GM21360 (cell line): ENCODE results near the gene CYTH1.

Source experiments
- ATAC-seq: cut with Tn5 transposase; IDR thresholded peaks from one replicate; pipeline ENCODE4 v1.9.1; 2021; ENCODE audit warnings: mild to moderate bottlenecking, moderate library complexity; ENCODE audit not compliant: unreplicated experiment

The CYTH1 gene, protein sequence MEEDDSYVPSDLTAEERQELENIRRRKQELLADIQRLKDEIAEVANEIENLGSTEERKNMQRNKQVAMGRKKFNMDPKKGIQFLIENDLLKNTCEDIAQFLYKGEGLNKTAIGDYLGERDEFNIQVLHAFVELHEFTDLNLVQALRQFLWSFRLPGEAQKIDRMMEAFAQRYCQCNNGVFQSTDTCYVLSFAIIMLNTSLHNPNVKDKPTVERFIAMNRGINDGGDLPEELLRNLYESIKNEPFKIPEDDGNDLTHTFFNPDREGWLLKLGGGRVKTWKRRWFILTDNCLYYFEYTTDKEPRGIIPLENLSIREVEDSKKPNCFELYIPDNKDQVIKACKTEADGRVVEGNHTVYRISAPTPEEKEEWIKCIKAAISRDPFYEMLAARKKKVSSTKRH

DNA sequence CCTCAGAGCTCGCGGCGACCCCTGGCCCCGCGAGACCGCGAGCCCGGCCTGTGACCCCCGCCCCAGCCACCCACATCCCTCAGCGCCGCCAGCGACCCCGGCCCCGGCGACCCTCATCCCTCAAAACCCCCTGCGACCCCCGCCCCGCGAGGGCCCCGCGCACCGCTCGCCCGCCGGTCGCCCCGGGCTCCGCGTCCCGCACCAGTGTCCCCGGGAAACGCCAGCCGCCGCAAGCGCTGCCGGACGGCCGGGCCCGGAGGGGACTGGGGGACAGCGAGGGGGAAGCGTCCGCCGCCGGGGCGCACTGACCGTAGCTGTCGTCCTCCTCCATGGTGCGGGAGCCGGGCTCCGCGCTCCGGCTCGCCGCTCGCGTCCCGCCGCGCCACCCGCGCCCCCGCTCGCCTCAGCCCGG lies at the start of gene CYTH1:
Gene CYTH1 (minus strand): TSS at position 381 of the 412 bp plus-strand sequence. CDS start 50 bp downstream, at position 331.
- ATAC-seq, result peak; percentile 6

DNA sequence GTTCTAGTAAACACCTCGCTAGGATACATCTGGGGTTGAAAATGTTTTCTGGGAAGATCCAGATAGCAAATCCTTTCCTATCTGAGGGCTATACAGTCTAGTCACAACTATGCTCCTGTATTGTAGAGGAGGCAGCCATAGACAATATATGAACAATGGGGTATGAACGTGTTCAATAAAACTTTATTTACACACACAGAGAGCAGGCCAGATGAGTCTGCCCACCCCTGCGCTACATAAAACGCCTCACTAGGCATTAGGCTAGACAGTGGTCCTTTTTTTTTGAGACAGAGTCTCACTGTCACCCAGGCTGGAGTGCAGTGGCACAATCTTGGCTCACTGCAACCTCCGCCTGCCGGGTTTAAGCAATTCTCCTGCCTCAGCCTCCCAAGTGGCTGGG lies 47.4 kb upstream of the CYTH1 start:
- ATAC-seq, result no peak

GRCh38 chr17:78828470-78829185 lies 46.6 kb upstream of the CYTH1 start:
- no peak for ATAC-seq

DNA sequence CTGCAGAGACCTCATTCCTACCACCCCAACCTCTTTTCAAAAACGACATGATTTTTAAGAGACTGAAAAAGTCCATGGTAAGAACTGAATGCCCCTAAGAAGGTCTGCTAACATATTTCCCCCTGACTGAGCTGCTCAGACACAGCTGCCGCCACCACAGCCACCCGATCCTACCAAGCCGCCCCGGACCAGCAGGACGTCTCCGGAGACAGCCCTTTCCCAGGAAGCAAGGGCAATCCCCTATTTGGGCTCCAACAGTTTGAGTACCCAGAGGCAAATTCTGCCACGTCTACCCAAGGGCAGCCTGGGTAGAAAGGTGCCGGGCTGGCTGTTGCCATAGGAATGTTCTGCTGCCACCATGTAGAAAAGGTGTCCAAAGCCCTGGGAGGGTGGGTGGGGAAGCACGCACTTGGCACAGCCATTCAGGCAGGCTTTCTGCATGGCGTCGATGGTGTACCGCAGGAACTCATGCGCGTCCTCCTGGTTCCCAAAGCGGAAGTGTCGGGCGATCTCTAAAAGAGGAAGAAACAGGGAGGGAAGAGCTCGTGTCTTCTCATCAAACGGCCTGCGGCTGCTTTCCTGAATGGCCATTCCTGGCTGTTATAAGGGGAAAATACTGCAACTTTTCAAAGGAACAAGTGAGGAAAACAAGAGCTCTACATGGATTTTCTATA lies 44.9 kb upstream of the CYTH1 start:
- no peak for ATAC-seq

DNA sequence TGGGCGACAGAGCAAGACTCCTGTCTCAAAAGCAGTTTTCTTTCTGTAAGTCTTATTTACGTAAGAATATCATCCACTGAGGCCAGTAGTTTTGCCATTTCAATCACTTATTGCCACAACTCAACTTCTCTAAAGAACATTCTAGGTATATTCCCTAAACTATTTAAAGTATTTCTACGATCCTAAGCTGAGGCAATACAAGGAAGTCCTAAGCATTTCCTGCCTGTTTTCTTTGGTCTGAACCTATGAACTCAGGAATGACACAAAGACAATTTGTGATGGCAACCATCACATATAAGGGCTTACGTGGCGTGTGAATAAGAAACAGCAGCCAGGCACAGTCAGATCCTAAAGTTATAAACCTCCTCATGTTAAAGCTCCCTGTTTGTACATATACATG lies 44.3 kb upstream of the CYTH1 start:
- no peak for ATAC-seq

DNA sequence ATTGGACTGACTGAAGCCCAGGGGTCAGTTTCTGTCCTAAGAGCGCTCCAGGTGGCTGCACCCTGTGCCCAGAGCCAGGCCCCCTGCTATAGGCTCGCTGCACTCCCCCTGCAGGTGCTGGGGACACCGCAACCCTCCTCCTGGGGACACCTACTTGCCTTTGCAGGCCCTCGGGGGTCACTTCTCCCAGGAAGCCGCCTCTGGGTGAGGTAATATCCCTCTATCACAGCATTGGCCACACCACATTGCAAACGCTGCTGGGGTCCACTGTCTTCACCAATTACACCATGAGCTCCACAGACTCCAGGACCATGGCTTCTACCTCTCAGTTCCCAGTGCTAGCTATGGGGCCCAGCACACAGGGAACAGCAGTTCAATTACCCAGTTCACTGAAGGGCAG lies 43.6 kb upstream of the CYTH1 start:
- ATAC-seq, result no peak

DNA sequence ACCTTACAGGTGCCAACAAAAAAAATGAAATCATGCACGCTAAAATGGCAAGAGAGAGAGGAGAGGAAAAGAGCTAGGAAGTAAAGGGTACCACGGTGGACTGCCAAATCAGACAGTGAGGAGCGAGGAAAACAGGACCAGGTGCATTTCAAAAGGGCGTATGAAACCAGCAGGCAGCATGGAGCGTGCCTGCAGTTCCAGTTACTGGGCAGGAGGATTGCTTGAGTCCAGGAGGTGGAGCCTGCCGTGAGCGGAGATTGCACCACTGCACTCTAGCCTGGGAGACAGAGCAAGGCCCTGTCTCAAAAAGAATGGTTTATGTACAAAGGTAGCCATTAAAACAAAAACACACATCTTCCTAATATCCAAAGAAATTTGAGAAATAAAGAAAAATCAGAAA lies 42.2 kb upstream of the CYTH1 start:
- no peak for ATAC-seq

DNA sequence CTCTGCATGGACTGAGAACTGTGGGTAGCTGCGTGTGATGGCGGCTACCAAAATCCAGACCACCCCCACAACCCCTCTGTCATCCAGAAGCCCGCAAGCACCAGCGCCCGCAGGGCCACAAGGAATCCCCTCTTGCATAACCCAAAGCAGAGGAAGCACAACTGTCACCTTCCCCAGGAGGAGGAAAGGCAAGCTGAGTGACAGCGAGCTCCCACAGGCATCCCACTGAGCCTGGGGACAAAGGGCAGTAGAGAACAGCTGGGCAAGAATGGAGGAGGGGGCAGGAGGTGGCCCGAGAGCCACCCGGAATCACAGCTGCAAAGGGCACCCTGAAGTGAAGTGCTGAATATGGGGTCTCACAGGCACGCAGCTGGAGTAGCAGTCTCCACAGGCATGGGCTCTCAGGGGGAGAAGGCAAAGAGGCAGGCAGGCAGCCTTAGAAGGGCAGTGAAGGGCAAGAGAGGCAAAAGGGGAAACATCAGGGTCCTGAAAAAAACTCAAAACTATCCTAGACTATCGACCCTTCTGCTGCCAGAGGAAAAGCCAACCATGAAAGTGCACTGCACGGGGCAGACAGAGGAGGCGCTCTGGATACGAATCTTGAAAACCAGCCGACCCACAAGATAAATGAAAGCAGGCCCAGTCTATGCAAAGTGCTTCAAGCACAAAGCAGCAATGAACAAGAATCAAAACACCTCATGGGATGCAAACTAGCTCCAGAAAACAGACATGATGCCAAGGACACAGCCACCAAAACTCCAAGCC lies 41.4 kb upstream of the CYTH1 start:
- ATAC-seq, result no peak

- no peak for ATAC-seq
These were observed 40.5 kb upstream of the CYTH1 start for GRCh38 chr17:78822552-78822951.

DNA sequence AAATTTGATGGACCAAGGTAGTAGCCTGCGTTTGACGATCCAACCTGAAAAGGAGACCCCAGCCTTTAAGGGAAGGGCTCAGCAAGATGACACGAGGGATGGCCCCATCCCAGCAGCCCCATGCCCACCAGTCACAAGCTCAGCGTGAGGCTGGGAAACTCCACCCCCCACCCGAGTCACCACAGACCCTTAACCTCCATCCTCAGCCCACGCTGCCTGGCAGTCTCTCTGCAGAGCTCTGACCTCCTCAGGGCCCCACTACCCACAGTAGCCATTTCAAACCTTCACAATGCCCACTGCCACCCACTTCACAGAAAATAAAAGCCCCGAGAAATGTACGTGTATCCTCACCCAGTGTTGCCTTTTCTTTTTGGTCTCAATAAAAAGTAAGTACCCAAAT lies 39.9 kb upstream of the CYTH1 start:
- no peak for ATAC-seq

GRCh38 chr17:78820841-78821240 lies 38.8 kb upstream of the CYTH1 start:
- ATAC-seq, result no peak

- no peak for ATAC-seq
These were observed 38.0 kb upstream of the CYTH1 start for GRCh38 chr17:78819806-78820792.

DNA sequence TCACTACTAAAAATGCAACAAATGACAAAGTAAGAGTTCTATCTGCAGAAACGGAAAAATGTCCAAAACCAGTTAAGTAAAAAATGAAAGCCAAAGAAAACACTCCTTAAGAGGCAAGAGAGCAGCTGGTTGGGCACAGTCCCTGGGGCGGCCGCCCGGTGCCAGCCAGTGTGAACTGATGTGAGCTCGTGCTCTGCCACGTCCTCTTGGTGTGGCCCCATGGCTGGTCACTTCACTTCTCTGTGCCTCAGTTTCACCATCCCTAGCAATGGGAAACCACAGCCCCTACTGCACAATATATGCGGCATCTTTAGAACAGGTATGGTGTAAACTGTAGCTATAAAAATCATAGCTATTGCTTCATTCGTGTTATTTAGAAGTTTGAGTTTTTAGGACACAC lies 37.3 kb upstream of the CYTH1 start:
- ATAC-seq, result no peak

DNA sequence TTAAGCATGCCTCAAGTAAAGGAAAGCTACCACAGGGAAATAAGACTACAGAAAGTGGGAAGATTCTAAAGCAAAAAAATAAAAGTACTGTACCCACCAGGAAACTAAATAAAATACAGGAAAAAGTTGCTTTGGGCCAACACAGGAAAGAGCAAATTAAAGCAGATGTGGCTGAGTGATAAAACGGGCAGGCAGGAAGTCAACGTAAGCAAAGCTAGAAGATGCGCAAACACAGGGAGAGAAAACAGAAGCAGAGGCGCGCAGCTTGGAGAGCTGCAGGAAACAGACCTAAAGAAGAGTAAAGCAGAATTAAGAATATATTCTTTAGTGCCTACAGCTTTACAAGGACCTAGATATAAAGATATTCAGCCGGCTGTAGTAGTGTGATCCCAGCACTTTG lies 36.9 kb upstream of the CYTH1 start:
- no peak for ATAC-seq

DNA sequence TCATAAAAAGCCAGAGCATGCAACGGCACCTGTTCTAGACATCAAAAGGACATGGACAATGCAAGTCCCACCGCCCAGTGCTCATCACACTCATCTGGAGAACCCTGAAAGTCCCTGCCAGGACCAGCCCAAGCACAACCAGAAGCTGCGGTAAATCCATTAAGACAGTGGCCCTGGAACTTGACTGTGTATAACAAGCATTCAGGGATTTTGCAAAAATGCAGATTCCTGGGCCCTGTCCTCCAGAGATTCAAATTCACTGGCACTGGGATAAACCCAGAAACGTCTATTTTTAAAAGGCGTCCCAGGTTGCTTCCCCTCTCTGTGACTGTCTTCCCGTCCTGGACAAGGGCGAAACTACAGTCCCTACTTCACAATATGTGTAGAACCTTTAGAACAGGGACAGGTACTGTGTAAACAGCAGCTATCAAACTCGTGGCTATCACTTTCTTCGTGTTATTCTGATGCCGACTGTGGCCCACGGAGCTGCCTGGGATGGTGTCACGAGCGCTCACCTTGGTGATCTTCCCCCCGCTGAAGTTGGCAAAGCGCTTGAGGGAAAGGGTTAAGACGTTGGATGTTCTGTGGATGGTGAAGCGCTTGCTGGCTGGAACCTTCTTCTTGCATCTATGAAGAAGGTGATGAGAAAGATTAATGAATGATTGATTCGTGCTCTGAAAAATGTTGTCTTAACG lies 36.2 kb upstream of the CYTH1 start:
- ATAC-seq, result no peak

GRCh38 chr17:78817123-78817522 lies 35.0 kb upstream of the CYTH1 start:
- ATAC-seq, result no peak

DNA sequence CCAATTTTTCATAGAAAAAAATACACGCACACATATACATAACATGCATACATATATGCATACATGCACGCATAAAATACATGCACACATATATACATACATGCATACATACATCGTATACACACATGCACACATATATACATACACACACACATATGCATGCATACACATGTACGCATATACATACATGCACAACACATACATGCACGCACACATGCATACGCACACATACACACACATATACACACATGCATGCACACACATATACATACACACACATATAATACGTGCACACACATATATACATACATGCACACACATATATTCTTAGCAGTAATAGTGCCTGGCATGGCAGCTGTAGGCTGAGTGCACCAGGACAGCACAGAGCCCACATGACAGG lies 33.6 kb upstream of the CYTH1 start:
- no peak for ATAC-seq

GRCh38 chr17:78812855-78813254 lies 30.8 kb upstream of the CYTH1 start:
- ATAC-seq, result no peak

DNA sequence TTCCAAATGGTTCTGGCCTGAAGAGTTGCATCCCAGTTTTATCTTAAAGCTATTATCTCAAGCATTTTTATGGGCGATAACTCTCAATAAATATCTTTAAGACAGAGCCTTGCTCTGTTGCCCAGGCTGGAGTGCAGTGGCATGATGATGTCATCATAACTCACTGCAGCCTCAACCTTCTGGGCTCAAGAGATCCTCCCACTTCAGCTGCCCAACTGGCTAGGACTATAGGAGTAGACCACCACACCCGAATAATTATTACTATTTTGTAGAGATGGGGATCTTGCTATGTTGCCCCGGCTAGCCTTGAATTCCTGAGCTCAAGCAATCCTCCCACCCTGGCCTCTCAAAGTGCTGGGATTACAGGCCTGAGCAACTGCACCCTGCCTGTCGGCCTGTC lies 26.1 kb upstream of the CYTH1 start:
- ATAC-seq, result no peak
